ENCODE data around the gene CAMK1D. TPM values are rescaled to one million over a fixed set of nuclear protein-coding genes. Genes with fewer than 3 reads are reported as not detected.
A peak's percentile ranks its signal among the peaks of the same experiment; 100 is the strongest.

CAMK1D gene
- total and polyA plus RNA-seq, 10 of the 15 experiments (the other 5 are each of a cell fraction or from before 2014, with no cell fraction given), result 2.1 to 35.5 (median 14.7) TPM

GRCh38 chr10:12777840-12778585 is 428.7 kb downstream of the CAMK1D start:
- Histone ChIP-seq H4K20me1 (ENCODE audit: control insufficient read depth, insufficient read depth) (no peaks in the 10 kb centered on the region), H3K4me2 (ENCODE audit: control insufficient read depth, insufficient read depth) (no peak overlapping the region), H2AFZ (ENCODE audit: control insufficient read depth, low read depth, low read length) (no peak overlapping the region), H3K27me3 (replicated peaks in 1 of 2; ENCODE audit: control insufficient read depth in 2 of 2, insufficient read depth in 2 of 2, low read length in 1 of 2) (no peaks in the 10 kb centered on the region), H3K4me3 (no peak overlapping the region), H3K9ac (ENCODE audit: control insufficient read depth, insufficient read depth, low read length) (no peak overlapping the region), H3K27ac (ENCODE audit: control insufficient read depth, insufficient read depth) (no peak overlapping the region), H3K79me2 (ENCODE audit: control insufficient read depth, insufficient read depth, low read length) (no peaks in the 10 kb centered on the region), H3K4me1 (ENCODE audit: control insufficient read depth, insufficient read depth, low read length) (no peaks in the 10 kb centered on the region), H3K36me3 (ENCODE audit: control insufficient read depth in 2 of 2, insufficient read depth in 2 of 2, low read length in 1 of 2) (no peaks in the 10 kb centered on the region; a peak in 1 of 4 replicates), H3K9me3 (replicated peaks; ENCODE audit: control insufficient read depth, insufficient read depth, low read length) (no peaks in the 10 kb centered on the region)
- in situ Hi-C loops (cut with MboI), result no loop called here
- CTCF ChIA-PET, result interaction anchor here (1.0 kb wide), 1 partner anchor 11 kb away, joined by 3 read pairs; no protein-coding TSS in a partner anchor
- SMC1A ChIA-PET (ENCODE audit: uncharacterized antibody, unreplicated experiment), result no interaction called here
- FAIRE-seq, result peak; percentile 59
- WGBS (ENCODE audit: insufficient coverage, insufficient replicate concordance, low lambda C conversion rate, missing lambda C conversion rate), result 39% methylated on average over 8 of the region's 8 CpGs
- ATAC-seq, result no peak
- intact Hi-C loops (cut with micrococcal nuclease; ENCODE audit: unreplicated experiment), result no loop called here
- no peak for DNase-seq (ENCODE audit: low read depth, low spot score)
- POLR2A ChIA-PET, result interaction anchor here (0.6 kb wide), 1 partner anchor 207 kb away, joined by 3 read pairs; no protein-coding TSS in a partner anchor
- RAD21 ChIA-PET (ENCODE audit: unreplicated experiment), result no interaction called here
- BruUV-seq (replicated peaks), result no TSS peak
- TF ChIP-seq SREBF1 (IDR thresholded peaks at IDR 0.05; ENCODE audit: low read length) (no peak), ESRRA (IDR thresholded peaks at IDR 0.05; ENCODE audit: low read length) (no peak), CREB1 (IDR thresholded peaks at IDR 0.05; ENCODE audit: low read depth) (no peak), TAF1 (IDR thresholded peaks at IDR 0.05; ENCODE audit: borderline replicate concordance, low read depth, low read length) (no peak), ZBTB40 (IDR thresholded peaks at IDR 0.05; ENCODE audit: borderline replicate concordance) (no peak), ZNF687 (IDR thresholded peaks at IDR 0.05) (no peak), ZNF274 (IDR thresholded peaks at IDR 0.05; ENCODE audit: insufficient read depth, insufficient read length) (no peak), NR2C2 (IDR thresholded peaks at IDR 0.05; ENCODE audit: borderline replicate concordance, control insufficient read depth, insufficient read length, low read depth) (no peak)
- TF ChIP-seq, protein P1, sequence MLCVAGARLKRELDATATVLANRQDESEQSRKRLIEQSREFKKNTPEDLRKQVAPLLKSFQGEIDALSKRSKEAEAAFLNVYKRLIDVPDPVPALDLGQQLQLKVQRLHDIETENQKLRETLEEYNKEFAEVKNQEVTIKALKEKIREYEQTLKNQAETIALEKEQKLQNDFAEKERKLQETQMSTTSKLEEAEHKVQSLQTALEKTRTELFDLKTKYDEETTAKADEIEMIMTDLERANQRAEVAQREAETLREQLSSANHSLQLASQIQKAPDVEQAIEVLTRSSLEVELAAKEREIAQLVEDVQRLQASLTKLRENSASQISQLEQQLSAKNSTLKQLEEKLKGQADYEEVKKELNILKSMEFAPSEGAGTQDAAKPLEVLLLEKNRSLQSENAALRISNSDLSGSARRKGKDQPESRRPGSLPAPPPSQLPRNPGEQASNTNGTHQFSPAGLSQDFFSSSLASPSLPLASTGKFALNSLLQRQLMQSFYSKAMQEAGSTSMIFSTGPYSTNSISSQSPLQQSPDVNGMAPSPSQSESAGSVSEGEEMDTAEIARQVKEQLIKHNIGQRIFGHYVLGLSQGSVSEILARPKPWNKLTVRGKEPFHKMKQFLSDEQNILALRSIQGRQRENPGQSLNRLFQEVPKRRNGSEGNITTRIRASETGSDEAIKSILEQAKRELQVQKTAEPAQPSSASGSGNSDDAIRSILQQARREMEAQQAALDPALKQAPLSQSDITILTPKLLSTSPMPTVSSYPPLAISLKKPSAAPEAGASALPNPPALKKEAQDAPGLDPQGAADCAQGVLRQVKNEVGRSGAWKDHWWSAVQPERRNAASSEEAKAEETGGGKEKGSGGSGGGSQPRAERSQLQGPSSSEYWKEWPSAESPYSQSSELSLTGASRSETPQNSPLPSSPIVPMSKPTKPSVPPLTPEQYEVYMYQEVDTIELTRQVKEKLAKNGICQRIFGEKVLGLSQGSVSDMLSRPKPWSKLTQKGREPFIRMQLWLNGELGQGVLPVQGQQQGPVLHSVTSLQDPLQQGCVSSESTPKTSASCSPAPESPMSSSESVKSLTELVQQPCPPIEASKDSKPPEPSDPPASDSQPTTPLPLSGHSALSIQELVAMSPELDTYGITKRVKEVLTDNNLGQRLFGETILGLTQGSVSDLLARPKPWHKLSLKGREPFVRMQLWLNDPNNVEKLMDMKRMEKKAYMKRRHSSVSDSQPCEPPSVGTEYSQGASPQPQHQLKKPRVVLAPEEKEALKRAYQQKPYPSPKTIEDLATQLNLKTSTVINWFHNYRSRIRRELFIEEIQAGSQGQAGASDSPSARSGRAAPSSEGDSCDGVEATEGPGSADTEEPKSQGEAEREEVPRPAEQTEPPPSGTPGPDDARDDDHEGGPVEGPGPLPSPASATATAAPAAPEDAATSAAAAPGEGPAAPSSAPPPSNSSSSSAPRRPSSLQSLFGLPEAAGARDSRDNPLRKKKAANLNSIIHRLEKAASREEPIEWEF (IDR thresholded peaks at IDR 0.05; ENCODE audit: insufficient replicate concordance, low read depth, low read length), result no peak

Measured in GM12878 (cell line).